ENCODE data around the gene TEX35. TPM values are rescaled to one million over a fixed set of nuclear protein-coding genes. Genes with fewer than 3 reads are reported as not detected.

The TEX35 gene
- total and polyA plus RNA-seq, 2 experiments from 2014 or later: not detected

GRCh38 chr1:178566187-178566586 is 53.3 kb downstream of the TEX35 start:
- no peaks in the 10 kb centered on the region for H3K9me3 ChIP-seq (ENCODE audit: low read depth)
- no peaks in the 10 kb centered on the region for H3K27me3 ChIP-seq
- no peak overlapping the region for H3K27ac ChIP-seq
- peak in 1 of 2 donors; percentile 10 for DNase-seq (ENCODE audit: low read depth in 1 of 2, low spot score in 1 of 2)
- no peaks in the 10 kb centered on the region for H3K36me3 ChIP-seq
- no peaks in the 10 kb centered on the region for H3K4me1 ChIP-seq (ENCODE audit: low read depth)
- H3K4me3 ChIP-seq: no peak overlapping the region
- TF ChIP-seq CTCF (IDR thresholded peaks at IDR 0.05; ENCODE audit: low read depth, low read length): no peak

GRCh38 chr1:178571807-178572206 is 58.9 kb downstream of the TEX35 start:
- Histone ChIP-seq H3K9me3 (ENCODE audit: low read depth) (no peaks in the 10 kb centered on the region), H3K4me1 (ENCODE audit: low read depth) (peaks cover 11% of the 10 kb centered on the region), H3K36me3 (no peaks in the 10 kb centered on the region), H3K4me3 (no peak overlapping the region), H3K27me3 (no peaks in the 10 kb centered on the region), H3K27ac (no peak overlapping the region)
- DNase-seq (ENCODE audit: low read depth in 1 of 2, low spot score in 1 of 2): no peak
- no peak for TF ChIP-seq CTCF (IDR thresholded peaks at IDR 0.05; ENCODE audit: low read depth, low read length)

Other genes with a start within 250 kb of the TEX35 start
- gene CLEC20A, start 16.1 kb upstream of the TEX35 start, total RNA-seq: not detected in 2 replicates
- not detected in 2 replicates for gene CLEC20A, start 16.1 kb upstream of the TEX35 start, polyA plus RNA-seq
- 27.3 and 49.5 TPM in 2 replicates for gene RALGPS2, start 212.1 kb downstream of the TEX35 start, total RNA-seq
- gene RALGPS2, start 212.1 kb downstream of the TEX35 start, polyA plus RNA-seq: 10.3 and 16.5 TPM in 2 replicates

All from cardiac muscle cell (in vitro differentiated cells and primary cell).